ENCODE results near the gene GAREM1. TPM values are rescaled to one million over a fixed set of nuclear protein-coding genes. Genes with fewer than 3 reads are reported as not detected.

Gene GAREM1
- total and polyA plus RNA-seq, 8 donors = 2.5 to 60.3 (median 16.2) TPM

DNA sequence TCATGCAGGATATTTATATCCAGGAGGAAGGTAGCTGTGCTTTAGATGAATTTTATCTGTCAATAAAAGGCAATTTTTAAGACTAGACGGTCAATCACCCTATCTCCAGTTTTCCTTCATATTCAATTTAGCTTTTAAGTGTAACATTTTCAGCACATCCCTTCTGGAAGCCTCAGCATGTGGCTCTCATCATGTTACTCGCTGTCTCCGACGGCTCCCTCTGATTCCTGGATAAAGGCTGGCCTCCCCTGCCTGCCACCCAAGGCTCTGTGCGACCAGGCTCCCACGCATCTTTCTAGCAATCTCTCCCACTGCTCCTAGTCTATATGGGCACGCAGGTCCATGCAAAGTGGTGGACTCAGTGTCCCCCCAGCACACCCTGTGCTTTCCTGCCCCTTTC, 196.4 kb downstream of the GAREM1 start:
- TF ChIP-seq, protein P1, sequence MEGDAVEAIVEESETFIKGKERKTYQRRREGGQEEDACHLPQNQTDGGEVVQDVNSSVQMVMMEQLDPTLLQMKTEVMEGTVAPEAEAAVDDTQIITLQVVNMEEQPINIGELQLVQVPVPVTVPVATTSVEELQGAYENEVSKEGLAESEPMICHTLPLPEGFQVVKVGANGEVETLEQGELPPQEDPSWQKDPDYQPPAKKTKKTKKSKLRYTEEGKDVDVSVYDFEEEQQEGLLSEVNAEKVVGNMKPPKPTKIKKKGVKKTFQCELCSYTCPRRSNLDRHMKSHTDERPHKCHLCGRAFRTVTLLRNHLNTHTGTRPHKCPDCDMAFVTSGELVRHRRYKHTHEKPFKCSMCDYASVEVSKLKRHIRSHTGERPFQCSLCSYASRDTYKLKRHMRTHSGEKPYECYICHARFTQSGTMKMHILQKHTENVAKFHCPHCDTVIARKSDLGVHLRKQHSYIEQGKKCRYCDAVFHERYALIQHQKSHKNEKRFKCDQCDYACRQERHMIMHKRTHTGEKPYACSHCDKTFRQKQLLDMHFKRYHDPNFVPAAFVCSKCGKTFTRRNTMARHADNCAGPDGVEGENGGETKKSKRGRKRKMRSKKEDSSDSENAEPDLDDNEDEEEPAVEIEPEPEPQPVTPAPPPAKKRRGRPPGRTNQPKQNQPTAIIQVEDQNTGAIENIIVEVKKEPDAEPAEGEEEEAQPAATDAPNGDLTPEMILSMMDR (IDR thresholded peaks at IDR 0.05) = no peak
- TF ChIP-seq EP300 (IDR thresholded peaks at IDR 0.05) = no peak
- no peak for TF ChIP-seq POLR2A (IDR thresholded peaks at IDR 0.05)
- TF ChIP-seq POLR2AphosphoS5 (IDR thresholded peaks at IDR 0.05) = no peak
- no peaks in the 10 kb centered on the region for H3K9me3 ChIP-seq
- WGBS, 5 donors = 87 to 93% (median 92%) methylated on average over 7 of the region's 7 CpGs
- H3K27me3 ChIP-seq = no peaks in the 10 kb centered on the region
- intact Hi-C loops (cut with DNase I; ENCODE audit: low total_unique reads) = loop anchor here (5.0 kb wide), 1 partner anchor 273 kb away; no protein-coding TSS in a partner anchor
- H3K27ac ChIP-seq = no peak overlapping the region
- peaks cover 12 to 47% (median 20%) of the 10 kb centered on the region in 4 donors for H3K4me1 ChIP-seq
- H3K36me3 ChIP-seq = peaks cover 8 to 12% (median 11%) of the 10 kb centered on the region in 4 donors
- DNase-seq = no peak
- H3K4me3 ChIP-seq = no peak overlapping the region

DNA sequence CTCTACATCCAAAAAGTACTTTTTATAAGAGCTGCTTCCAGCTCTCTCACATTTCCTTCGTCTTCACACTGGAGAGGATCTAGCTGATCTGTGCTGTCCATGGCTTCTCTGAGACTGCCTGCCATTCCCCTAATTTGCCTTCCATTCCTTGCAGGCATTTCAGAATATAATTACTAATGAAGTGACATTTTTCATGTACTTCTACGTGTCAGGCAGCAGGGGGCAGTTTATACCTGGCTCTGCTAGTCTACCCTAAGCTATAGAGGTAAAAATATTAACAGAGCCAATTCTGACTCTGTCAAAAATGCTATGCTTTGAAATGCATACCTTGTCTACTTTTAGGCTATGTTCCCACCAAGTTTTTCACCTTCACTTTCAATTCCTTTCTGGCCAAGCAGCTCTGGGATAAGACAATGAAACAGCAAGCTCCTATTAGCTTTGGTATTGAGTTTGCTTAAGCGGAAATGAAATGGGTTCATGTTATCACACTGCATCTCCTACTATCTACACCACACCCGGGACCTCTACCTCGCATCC, 198.9 kb downstream of the GAREM1 start:
- Histone ChIP-seq H3K27me3 (no peaks in the 10 kb centered on the region), H3K36me3 (peaks cover 15 to 37% (median 36%) of the 10 kb centered on the region in 4 donors), H3K27ac (peak overlapping the region in 2 of 5 donors; percentile 4 to 7), H3K4me1 (peaks cover 0 to 24% (median 10%) of the 10 kb centered on the region in 4 donors), H3K9me3 (no peaks in the 10 kb centered on the region), H3K4me3 (no peak overlapping the region)
- intact Hi-C loops (cut with DNase I; ENCODE audit: low total_unique reads) = loop anchor here (5.0 kb wide), 1 partner anchor 276 kb away; no protein-coding TSS in a partner anchor
- WGBS, 5 donors = 36 to 55% (median 39%) methylated on average over 5 of the region's 5 CpGs
- TF ChIP-seq POLR2A (IDR thresholded peaks at IDR 0.05) (no peak), POLR2AphosphoS5 (IDR thresholded peaks at IDR 0.05) (peak in 1 of 3 donors; percentile 13)
- TF ChIP-seq, protein P1 (IDR thresholded peaks at IDR 0.05) = peak in 5 of 7 experiments; percentile 29 to 73 (median 52)
- peak in 1 of 2 donors; percentile 72 for DNase-seq

DNA sequence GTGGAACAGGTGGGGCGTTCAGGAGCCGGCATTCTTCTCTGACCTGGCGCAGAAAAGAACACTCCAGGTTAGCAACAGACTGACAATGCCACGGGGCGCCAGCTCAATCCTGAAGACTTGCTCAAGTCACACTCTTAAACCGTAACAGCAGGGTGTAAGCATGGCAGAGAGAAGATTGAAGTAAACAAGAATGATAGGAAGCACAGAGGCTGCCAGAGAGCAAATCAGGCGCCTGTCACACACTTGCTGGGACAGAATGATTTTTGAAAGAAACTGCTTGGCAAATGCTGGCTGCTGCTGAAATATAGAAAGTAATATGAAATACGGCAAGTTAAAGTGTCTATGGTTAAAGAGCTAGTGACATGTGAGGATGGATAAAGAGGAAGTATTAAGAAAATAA, 200.3 kb downstream of the GAREM1 start:
- intact Hi-C loops (cut with DNase I; ENCODE audit: low total_unique reads) = loop anchor here (5.0 kb wide), 1 partner anchor 277 kb away; no protein-coding TSS in a partner anchor
- no peak for DNase-seq
- Histone ChIP-seq H3K9me3 (no peaks in the 10 kb centered on the region), H3K27me3 (no peaks in the 10 kb centered on the region), H3K27ac (no peak overlapping the region), H3K36me3 (peaks cover 15 to 43% (median 39%) of the 10 kb centered on the region in 4 donors), H3K4me3 (no peak overlapping the region), H3K4me1 (peaks cover 0 to 13% (median 3%) of the 10 kb centered on the region in 4 donors)
- TF ChIP-seq POLR2AphosphoS5 (IDR thresholded peaks at IDR 0.05) = no peak
- no peak for TF ChIP-seq POLR2A (IDR thresholded peaks at IDR 0.05)
- TF ChIP-seq, protein P1 (IDR thresholded peaks at IDR 0.05) = no peak
- TF ChIP-seq EP300 (IDR thresholded peaks at IDR 0.05) = no peak
- WGBS, 5 donors = 87 to 94% (median 92%) methylated on average over 8 of the region's 8 CpGs

DNA sequence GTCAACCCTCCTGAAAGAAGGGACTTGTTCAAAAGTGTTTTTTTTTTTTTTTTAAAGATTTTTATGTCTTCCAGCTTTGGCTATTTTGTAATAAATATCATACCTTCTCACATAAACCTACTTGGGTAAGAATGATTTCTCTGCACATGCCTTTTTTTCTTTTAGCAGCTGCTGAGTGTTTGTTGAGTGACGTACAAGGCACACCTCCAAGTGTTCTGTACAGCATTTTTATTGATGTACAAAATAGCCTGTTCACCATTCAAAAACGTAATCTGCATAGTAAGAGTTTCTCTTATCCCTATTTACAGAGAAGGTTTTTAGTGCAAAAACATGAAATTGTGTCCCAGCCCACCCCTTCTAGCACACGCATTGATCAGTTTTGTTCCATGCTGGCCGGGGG, 203.2 kb downstream of the GAREM1 start:
- H3K27ac ChIP-seq = no peak overlapping the region
- peaks cover 15 to 43% (median 39%) of the 10 kb centered on the region in 4 donors for H3K36me3 ChIP-seq
- no peak for TF ChIP-seq POLR2AphosphoS5 (IDR thresholded peaks at IDR 0.05)
- TF ChIP-seq, protein P1 (IDR thresholded peaks at IDR 0.05) = no peak
- TF ChIP-seq POLR2A (IDR thresholded peaks at IDR 0.05) = no peak
- TF ChIP-seq EP300 (IDR thresholded peaks at IDR 0.05) = no peak
- H3K4me3 ChIP-seq = no peak overlapping the region
- DNase-seq = no peak
- H3K4me1 ChIP-seq = peaks cover 0 to 10% (median 3%) of the 10 kb centered on the region in 4 donors
- H3K27me3 ChIP-seq = no peaks in the 10 kb centered on the region
- H3K9me3 ChIP-seq = no peaks in the 10 kb centered on the region
- intact Hi-C loops (cut with DNase I; ENCODE audit: low total_unique reads) = loop anchor here (10.0 kb wide), 1 partner anchor 103 kb away; no protein-coding TSS in a partner anchor
- 86 to 96% (median 90%) methylated on average over 4 of the region's 4 CpGs for WGBS, 5 donors
